H1 (cell line): Measurements from ENCODE around the gene ZNF644.
"Not testable (repeated sequence)": the region's sequence is repeated elsewhere in the genome, so short reads cannot be mapped to it uniquely, and the experiment has no call there.

ENCODE experiments used
- RNF2 ChIP-seq: fragments of 200-900, 300-1000 bp; sonication (generic); IDR thresholded peaks from 2 replicates; pipeline ENCODE4 v1.7.1; 2016; ENCODE audit warnings: borderline replicate concordance, low read depth, mild to moderate bottlenecking, antibody characterized with exemption, low read length; ENCODE audit not compliant: poor library complexity, severe bottlenecking; ENCODE audit errors: missing control alignments
- SP1 ChIP-seq: IDR thresholded peaks from 2 replicates; pipeline ENCODE4 v1.6.1; 2011; ENCODE audit warnings: low read depth, low read length
- TF ChIP-seq, protein P1 (sequence below): IDR thresholded peaks from 2 replicates; pipeline ENCODE4 v1.6.1; 2011; ENCODE audit warnings: low read length, improper control_type of control experiment
- TF ChIP-seq, protein P2 (sequence below), 3 experiments: IDR thresholded peaks; 1 replicate in 2 of 3; 2 replicates in 1 of 3; pipeline versions ENCODE4 v1.5.1 to v1.6.1; 2011; ENCODE audit warnings: low read length in 3 of 3, mild to moderate bottlenecking in 3 of 3, inconsistent platforms in 2 of 3, low read depth in 1 of 3, moderate library complexity in 1 of 3; ENCODE audit not compliant: insufficient read depth in 1 of 3; ENCODE audit errors: control extremely low read depth in 1 of 3

GRCh38 chr1:90891756-90892155, 130.1 kb downstream of the ZNF644 start:
- TF ChIP-seq, protein P1, sequence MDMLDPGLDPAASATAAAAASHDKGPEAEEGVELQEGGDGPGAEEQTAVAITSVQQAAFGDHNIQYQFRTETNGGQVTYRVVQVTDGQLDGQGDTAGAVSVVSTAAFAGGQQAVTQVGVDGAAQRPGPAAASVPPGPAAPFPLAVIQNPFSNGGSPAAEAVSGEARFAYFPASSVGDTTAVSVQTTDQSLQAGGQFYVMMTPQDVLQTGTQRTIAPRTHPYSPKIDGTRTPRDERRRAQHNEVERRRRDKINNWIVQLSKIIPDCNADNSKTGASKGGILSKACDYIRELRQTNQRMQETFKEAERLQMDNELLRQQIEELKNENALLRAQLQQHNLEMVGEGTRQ = not testable (repeated sequence)
- not testable (repeated sequence) for TF ChIP-seq RNF2, SP1
- TF ChIP-seq, protein P2, sequence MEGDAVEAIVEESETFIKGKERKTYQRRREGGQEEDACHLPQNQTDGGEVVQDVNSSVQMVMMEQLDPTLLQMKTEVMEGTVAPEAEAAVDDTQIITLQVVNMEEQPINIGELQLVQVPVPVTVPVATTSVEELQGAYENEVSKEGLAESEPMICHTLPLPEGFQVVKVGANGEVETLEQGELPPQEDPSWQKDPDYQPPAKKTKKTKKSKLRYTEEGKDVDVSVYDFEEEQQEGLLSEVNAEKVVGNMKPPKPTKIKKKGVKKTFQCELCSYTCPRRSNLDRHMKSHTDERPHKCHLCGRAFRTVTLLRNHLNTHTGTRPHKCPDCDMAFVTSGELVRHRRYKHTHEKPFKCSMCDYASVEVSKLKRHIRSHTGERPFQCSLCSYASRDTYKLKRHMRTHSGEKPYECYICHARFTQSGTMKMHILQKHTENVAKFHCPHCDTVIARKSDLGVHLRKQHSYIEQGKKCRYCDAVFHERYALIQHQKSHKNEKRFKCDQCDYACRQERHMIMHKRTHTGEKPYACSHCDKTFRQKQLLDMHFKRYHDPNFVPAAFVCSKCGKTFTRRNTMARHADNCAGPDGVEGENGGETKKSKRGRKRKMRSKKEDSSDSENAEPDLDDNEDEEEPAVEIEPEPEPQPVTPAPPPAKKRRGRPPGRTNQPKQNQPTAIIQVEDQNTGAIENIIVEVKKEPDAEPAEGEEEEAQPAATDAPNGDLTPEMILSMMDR (IDR thresholded peaks at IDR 0.05; ENCODE audit: control extremely low read depth in 1 of 3, insufficient read depth in 1 of 3, low read depth in 1 of 3, low read length in 3 of 3) = not testable (repeated sequence)
